ENCODE results near the gene CAMK4. TPM values are rescaled to one million over a fixed set of nuclear protein-coding genes. Genes with fewer than 3 reads are reported as not detected.

The CAMK4 gene
- total RNA-seq, 4 donors from 2014 or later = 0.45 to 2.5 (median 1.4) TPM

DNA sequence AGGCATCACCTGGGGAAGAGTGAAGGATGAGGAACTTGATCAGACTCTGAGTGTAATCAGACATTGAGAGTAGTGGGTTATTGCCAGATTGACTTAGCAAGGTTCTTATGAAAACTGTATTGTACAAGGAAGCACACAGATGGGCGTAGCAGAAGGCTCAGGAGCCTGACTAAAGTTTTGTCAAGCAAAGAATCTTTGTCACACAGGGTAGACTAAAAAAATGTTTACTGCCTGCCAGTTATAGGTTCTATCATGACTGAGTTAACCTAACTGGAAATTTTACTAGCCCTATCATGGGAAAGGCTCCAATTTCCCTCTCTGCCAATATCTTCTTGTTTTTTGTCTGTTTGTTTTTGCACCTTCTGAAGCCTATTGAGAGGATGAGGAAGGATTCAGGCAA is 19.1 kb downstream of the CAMK4 start:
- H3K9me3 ChIP-seq = no peaks in the 10 kb centered on the region
- TF ChIP-seq, protein P1, sequence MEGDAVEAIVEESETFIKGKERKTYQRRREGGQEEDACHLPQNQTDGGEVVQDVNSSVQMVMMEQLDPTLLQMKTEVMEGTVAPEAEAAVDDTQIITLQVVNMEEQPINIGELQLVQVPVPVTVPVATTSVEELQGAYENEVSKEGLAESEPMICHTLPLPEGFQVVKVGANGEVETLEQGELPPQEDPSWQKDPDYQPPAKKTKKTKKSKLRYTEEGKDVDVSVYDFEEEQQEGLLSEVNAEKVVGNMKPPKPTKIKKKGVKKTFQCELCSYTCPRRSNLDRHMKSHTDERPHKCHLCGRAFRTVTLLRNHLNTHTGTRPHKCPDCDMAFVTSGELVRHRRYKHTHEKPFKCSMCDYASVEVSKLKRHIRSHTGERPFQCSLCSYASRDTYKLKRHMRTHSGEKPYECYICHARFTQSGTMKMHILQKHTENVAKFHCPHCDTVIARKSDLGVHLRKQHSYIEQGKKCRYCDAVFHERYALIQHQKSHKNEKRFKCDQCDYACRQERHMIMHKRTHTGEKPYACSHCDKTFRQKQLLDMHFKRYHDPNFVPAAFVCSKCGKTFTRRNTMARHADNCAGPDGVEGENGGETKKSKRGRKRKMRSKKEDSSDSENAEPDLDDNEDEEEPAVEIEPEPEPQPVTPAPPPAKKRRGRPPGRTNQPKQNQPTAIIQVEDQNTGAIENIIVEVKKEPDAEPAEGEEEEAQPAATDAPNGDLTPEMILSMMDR (IDR thresholded peaks at IDR 0.05) = no peak
- TF ChIP-seq POLR2A (IDR thresholded peaks at IDR 0.05) = no peak
- H3K27ac ChIP-seq = no peak overlapping the region
- intact Hi-C loops (cut with DNase I) = no loop called here
- no peak overlapping the region for H3K4me3 ChIP-seq (replicated peaks in 1 of 3)
- no peak for DNase-seq
- H3K27me3 ChIP-seq = no peaks in the 10 kb centered on the region
- no peaks in the 10 kb centered on the region for H3K36me3 ChIP-seq
- H3K4me1 ChIP-seq = no peaks in the 10 kb centered on the region
- WGBS, 2 donors = 59 to 83% methylated on average over 1 of the region's 1 CpG

DNA sequence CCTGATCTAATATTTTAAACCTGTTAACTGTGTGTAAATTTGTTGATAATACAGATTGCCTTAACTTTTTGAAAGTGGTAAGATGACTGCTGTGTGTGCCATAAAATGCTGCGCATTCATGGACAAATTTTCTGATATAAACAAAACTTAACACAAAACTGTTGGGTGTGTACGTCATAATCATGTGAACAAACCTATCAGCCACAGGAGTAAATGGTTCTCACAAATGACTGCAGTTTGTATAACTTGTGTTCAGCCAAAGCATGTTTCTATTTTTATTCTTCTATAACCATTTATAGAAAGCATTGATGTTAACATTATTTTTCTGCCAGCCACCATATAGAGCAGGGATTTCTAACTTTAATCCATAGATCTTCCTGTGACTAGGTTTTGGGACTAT is 21.5 kb downstream of the CAMK4 start:
- TF ChIP-seq, protein P1 (IDR thresholded peaks at IDR 0.05) = no peak
- TF ChIP-seq POLR2A (IDR thresholded peaks at IDR 0.05) = no peak
- H3K9me3 ChIP-seq = no peaks in the 10 kb centered on the region
- no peaks in the 10 kb centered on the region for H3K36me3 ChIP-seq
- no peak for DNase-seq
- 93% methylated on average over 2 of the region's 2 CpGs for WGBS, 2 donors
- no peak overlapping the region for H3K4me3 ChIP-seq (replicated peaks in 1 of 3)
- H3K27me3 ChIP-seq = no peaks in the 10 kb centered on the region
- no peak overlapping the region for H3K27ac ChIP-seq
- intact Hi-C loops (cut with DNase I) = no loop called here
- H3K4me1 ChIP-seq = no peaks in the 10 kb centered on the region

DNA sequence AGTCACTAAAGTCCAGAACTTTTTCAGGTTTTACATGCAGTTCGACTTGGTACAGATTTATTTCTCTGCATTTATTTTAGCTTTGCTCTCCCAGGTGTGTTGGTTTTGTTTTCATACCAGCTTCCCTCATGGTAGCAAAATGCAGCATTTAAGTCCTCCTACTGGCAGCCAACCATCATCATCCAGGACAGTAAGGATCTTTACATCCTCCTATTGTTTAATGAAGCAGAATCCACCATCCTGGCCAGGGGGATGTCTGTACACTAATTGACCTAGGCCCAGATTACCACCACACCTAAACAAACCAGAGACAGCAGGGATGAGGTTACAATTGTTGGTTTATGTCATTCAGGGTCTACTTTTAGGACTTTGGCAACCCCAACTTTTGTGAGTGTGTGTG is 22.3 kb downstream of the CAMK4 start:
- no peaks in the 10 kb centered on the region for H3K36me3 ChIP-seq
- no peak overlapping the region for H3K27ac ChIP-seq
- no peak for DNase-seq
- no peaks in the 10 kb centered on the region for H3K27me3 ChIP-seq
- no peak for TF ChIP-seq POLR2A (IDR thresholded peaks at IDR 0.05)
- TF ChIP-seq, protein P1 (IDR thresholded peaks at IDR 0.05) = no peak
- 86 to 88% methylated on average over 1 of the region's 1 CpG for WGBS, 2 donors
- H3K9me3 ChIP-seq = no peaks in the 10 kb centered on the region
- H3K4me1 ChIP-seq = no peaks in the 10 kb centered on the region
- intact Hi-C loops (cut with DNase I) = no loop called here
- no peak overlapping the region for H3K4me3 ChIP-seq (replicated peaks in 1 of 3)

DNA sequence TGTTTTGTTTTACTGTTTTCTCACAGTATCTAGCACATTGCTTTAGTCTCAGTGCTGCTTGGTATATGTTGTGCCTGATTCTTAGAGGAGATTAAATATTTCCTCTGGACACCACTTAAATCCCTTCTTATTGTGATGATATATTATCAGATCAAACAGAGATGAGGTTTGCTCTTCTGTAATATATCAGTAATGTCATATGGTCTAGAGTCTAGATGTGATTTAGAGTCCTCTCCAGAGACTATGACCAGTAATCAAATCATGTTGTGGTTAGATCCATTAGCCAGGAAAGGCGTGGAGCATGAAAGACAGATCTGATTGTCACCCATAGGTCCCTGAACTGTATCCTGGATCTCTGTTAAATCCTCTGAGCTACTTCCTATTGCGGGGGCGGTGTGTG is 24.4 kb downstream of the CAMK4 start:
- Histone ChIP-seq H3K36me3 (no peaks in the 10 kb centered on the region), H3K9me3 (no peaks in the 10 kb centered on the region), H3K4me3 (replicated peaks in 1 of 3) (no peak overlapping the region), H3K27ac (no peak overlapping the region), H3K4me1 (no peaks in the 10 kb centered on the region), H3K27me3 (no peaks in the 10 kb centered on the region)
- intact Hi-C loops (cut with DNase I) = no loop called here
- no peak for DNase-seq
- no peak for TF ChIP-seq POLR2A (IDR thresholded peaks at IDR 0.05)
- TF ChIP-seq, protein P1 (IDR thresholded peaks at IDR 0.05) = no peak
- 82 to 87% methylated on average over 3 of the region's 3 CpGs for WGBS, 2 donors

DNA sequence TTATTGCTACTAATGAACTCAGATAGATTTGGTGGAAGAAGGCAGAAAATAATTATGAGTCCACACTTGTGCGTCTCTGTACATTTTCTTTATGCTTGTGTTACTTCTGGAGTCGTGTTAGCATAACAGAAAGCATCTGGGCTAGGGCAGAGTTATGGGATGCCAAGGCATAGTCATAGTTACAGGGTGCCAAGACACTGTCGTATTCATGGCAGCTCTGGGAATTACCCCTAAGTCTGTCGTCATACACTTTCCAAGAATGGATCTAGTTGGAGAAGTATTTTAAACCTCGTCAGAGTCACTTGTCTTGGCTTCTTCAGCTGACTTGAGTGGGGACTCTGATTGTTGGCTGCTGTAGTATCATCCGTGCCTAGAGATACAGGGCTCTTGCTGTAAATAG is 27.7 kb downstream of the CAMK4 start:
- H3K27me3 ChIP-seq = no peaks in the 10 kb centered on the region

More for the DNA sequence above, 27.7 kb downstream of the CAMK4 start:
- Histone ChIP-seq H3K4me3 (replicated peaks in 1 of 3) (no peak overlapping the region), H3K36me3 (no peaks in the 10 kb centered on the region), H3K4me1 (no peaks in the 10 kb centered on the region), H3K9me3 (no peaks in the 10 kb centered on the region), H3K27ac (no peak overlapping the region)
- no peak for DNase-seq
- intact Hi-C loops (cut with DNase I) = no loop called here
- WGBS, 2 donors = 62 to 82% methylated on average over 6 of the region's 6 CpGs
- TF ChIP-seq POLR2A (IDR thresholded peaks at IDR 0.05) = no peak
- TF ChIP-seq, protein P1 (IDR thresholded peaks at IDR 0.05) = no peak

All from thyroid gland (tissue), 4 donors.